ENCODE measurements around the gene ICE2.

ICE2 gene

GRCh38 chr15:60478566-60479360 lies at the start of gene ICE2:
Gene ICE2 (minus strand): TSS chr15:60479142. CDS start chr15:60477977, 1,165 bp downstream.
- Mint-ChIP-seq H3K27ac (peak within 1 kb of the TSS; percentile 100), H3K9me3 (no peaks in the 10 kb centered on the region), H3K27me3 (ENCODE audit: low read depth, poor library complexity) (peaks cover 4% of the 10 kb centered on the region), H3K36me3 (ENCODE audit: low read depth) (peaks cover 14% of the 10 kb centered on the region), H3K4me1 (peaks cover 45% of the 10 kb centered on the region), H3K4me3 (peak within 1 kb of the TSS; percentile 98)
- TF ChIP-seq CTCF (IDR thresholded peaks at IDR 0.05) = no peak
- peak; percentile 95 for DNase-seq

GRCh38 chr15:60528530-60528929 lies 49.6 kb upstream of the ICE2 start:
- no peak for TF ChIP-seq CTCF (IDR thresholded peaks at IDR 0.05)
- peaks cover 17% of the 10 kb centered on the region for H3K36me3 Mint-ChIP-seq (ENCODE audit: low read depth)
- DNase-seq = no peak
- H3K9me3 Mint-ChIP-seq = no peaks in the 10 kb centered on the region
- H3K27ac Mint-ChIP-seq = no peak overlapping the region
- no peaks in the 10 kb centered on the region for H3K27me3 Mint-ChIP-seq (ENCODE audit: low read depth, poor library complexity)
- no peak overlapping the region for H3K4me3 Mint-ChIP-seq
- H3K4me1 Mint-ChIP-seq = peaks cover 7% of the 10 kb centered on the region

GRCh38 chr15:60527456-60527855 lies 48.5 kb upstream of the ICE2 start:
- no peak for DNase-seq
- TF ChIP-seq CTCF (IDR thresholded peaks at IDR 0.05) = no peak
- H3K27me3 Mint-ChIP-seq (ENCODE audit: low read depth, poor library complexity) = no peaks in the 10 kb centered on the region
- no peak overlapping the region for H3K4me3 Mint-ChIP-seq
- peaks cover 21% of the 10 kb centered on the region for H3K36me3 Mint-ChIP-seq (ENCODE audit: low read depth)
- no peaks in the 10 kb centered on the region for H3K9me3 Mint-ChIP-seq
- H3K27ac Mint-ChIP-seq = peak overlapping the region; percentile 29
- H3K4me1 Mint-ChIP-seq = peaks cover 7% of the 10 kb centered on the region

GRCh38 chr15:60526127-60526616 lies 47.2 kb upstream of the ICE2 start:
- peak overlapping the region; percentile 58 for H3K27ac Mint-ChIP-seq
- H3K36me3 Mint-ChIP-seq (ENCODE audit: low read depth) = peaks cover 30% of the 10 kb centered on the region
- H3K4me3 Mint-ChIP-seq = no peak overlapping the region
- TF ChIP-seq CTCF (IDR thresholded peaks at IDR 0.05) = no peak
- H3K9me3 Mint-ChIP-seq = no peaks in the 10 kb centered on the region
- H3K27me3 Mint-ChIP-seq (ENCODE audit: low read depth, poor library complexity) = no peaks in the 10 kb centered on the region
- peaks cover 7% of the 10 kb centered on the region for H3K4me1 Mint-ChIP-seq
- DNase-seq = no peak

- no peak overlapping the region for H3K4me3 Mint-ChIP-seq
- H3K4me1 Mint-ChIP-seq = peaks cover 10% of the 10 kb centered on the region
- TF ChIP-seq CTCF (IDR thresholded peaks at IDR 0.05) = no peak
- no peaks in the 10 kb centered on the region for H3K9me3 Mint-ChIP-seq
- no peak for DNase-seq
- peaks cover 30% of the 10 kb centered on the region for H3K36me3 Mint-ChIP-seq (ENCODE audit: low read depth)
- H3K27me3 Mint-ChIP-seq (ENCODE audit: low read depth, poor library complexity) = no peaks in the 10 kb centered on the region
- peak overlapping the region; percentile 5 for H3K27ac Mint-ChIP-seq
These were observed 46.5 kb upstream of the ICE2 start for GRCh38 chr15:60525341-60526039.

All from nephron progenitor cell (in vitro differentiated cells).